Dedifferentiated amniotic fluid mesenchymal stem cell (primary cell): ENCODE data around the gene PRRG4.
"Not testable (repeated sequence)": the region's sequence is repeated elsewhere in the genome, so short reads cannot be mapped to it uniquely, and the experiment has no call there.

Experiments
- DNase-seq: peaks from one replicate; pipeline ENCODE4 v3.0.0-alpha.2; 2016; ENCODE audit errors: extremely low spot score

The PRRG4 gene

GRCh38 chr11:32830796-32831195 is 1.1 kb downstream of the PRRG4 start:
- no peak for DNase-seq

GRCh38 chr11:32831221-32831620 is 1.5 kb downstream of the PRRG4 start:
- no peak for DNase-seq

- no peak for DNase-seq
Observed at GRCh38 chr11:32833921-32834320, 4.2 kb downstream of the PRRG4 start.

GRCh38 chr11:32836946-32837345 is 7.2 kb downstream of the PRRG4 start:
- no peak for DNase-seq

- no peak for DNase-seq
Observed at GRCh38 chr11:32838505-32839274, 9.0 kb downstream of the PRRG4 start.

- DNase-seq = no peak
Observed at GRCh38 chr11:32839308-32839707, 9.6 kb downstream of the PRRG4 start.

GRCh38 chr11:32840587-32840986 is 10.9 kb downstream of the PRRG4 start:
- DNase-seq = no peak

GRCh38 chr11:32843544-32843943 is 13.8 kb downstream of the PRRG4 start:
- DNase-seq = no peak

- DNase-seq = no peak
Observed at GRCh38 chr11:32847511-32847910, 17.8 kb downstream of the PRRG4 start.

- no peak for DNase-seq
Observed at GRCh38 chr11:32849761-32850160, 20.0 kb downstream of the PRRG4 start.

GRCh38 chr11:32851251-32851650 is 21.5 kb downstream of the PRRG4 start:
- DNase-seq = no peak

GRCh38 chr11:32852207-32852606 is 22.5 kb downstream of the PRRG4 start:
- no peak for DNase-seq

- no peak for DNase-seq
Observed at GRCh38 chr11:32855601-32856000, 25.9 kb downstream of the PRRG4 start.

- DNase-seq = no peak
Observed at GRCh38 chr11:32858731-32859130, 29.0 kb downstream of the PRRG4 start.

GRCh38 chr11:32861850-32862577 is 32.3 kb downstream of the PRRG4 start:
- DNase-seq = no peak

- no peak for DNase-seq
Observed at GRCh38 chr11:32864555-32864954, 34.8 kb downstream of the PRRG4 start.

- not testable (repeated sequence) for DNase-seq
Observed at GRCh38 chr11:32868752-32869151, 39.0 kb downstream of the PRRG4 start.

GRCh38 chr11:32870676-32871075 is 40.9 kb downstream of the PRRG4 start:
- DNase-seq = no peak

- DNase-seq = no peak
Observed at GRCh38 chr11:32874132-32874531, 44.4 kb downstream of the PRRG4 start.

- DNase-seq = no peak
Observed at GRCh38 chr11:32881286-32881685, 51.6 kb downstream of the PRRG4 start.

- no peak for DNase-seq
Observed at GRCh38 chr11:32883421-32883820, 53.7 kb downstream of the PRRG4 start.

GRCh38 chr11:32884023-32884422 is 54.3 kb downstream of the PRRG4 start:
- DNase-seq = no peak

GRCh38 chr11:32884770-32885384 is 55.1 kb downstream of the PRRG4 start:
- DNase-seq = no peak
